PFSK-1 (cell line): ENCODE results near the gene IFI16.

Experiments
- FOXP2 ChIP-seq: optimal IDR thresholded peaks from 2 replicates; pipeline ENCODE3; 2011; ENCODE audit warnings: borderline replicate concordance, control low read depth, inconsistent platforms; ENCODE audit not compliant: insufficient read depth; ENCODE audit errors: extremely low read length, extremely low read depth
- POLR2AphosphoS5 ChIP-seq: IDR thresholded peaks from 2 replicates; pipeline ENCODE4 v1.6.1; 2012; ENCODE audit warnings: low read depth, mild to moderate bottlenecking, control low read depth, low read length, moderate library complexity
- SIN3A ChIP-seq: IDR thresholded peaks from 2 replicates; pipeline ENCODE4 v1.6.1; 2012; ENCODE audit warnings: mild to moderate bottlenecking, low read length, moderate library complexity, borderline replicate concordance; ENCODE audit not compliant: insufficient read depth
- TAF1 ChIP-seq: IDR thresholded peaks from 2 replicates; pipeline ENCODE4 v1.6.1; 2012; ENCODE audit warnings: low read length, control low read depth, borderline replicate concordance; ENCODE audit not compliant: insufficient read depth
- TF ChIP-seq, protein P1 (sequence below), 2 experiments: IDR thresholded peaks; 2 replicates each; pipeline versions ENCODE4 v1.6.1 to v1.8.0; 2011 to 2012; ENCODE audit warnings: low read depth in 2 of 2, low read length in 2 of 2, control low read depth in 1 of 2, inconsistent platforms in 1 of 2, mild to moderate bottlenecking in 1 of 2, moderate library complexity in 1 of 2; ENCODE audit not compliant: insufficient read depth in 1 of 2

Gene IFI16

DNA sequence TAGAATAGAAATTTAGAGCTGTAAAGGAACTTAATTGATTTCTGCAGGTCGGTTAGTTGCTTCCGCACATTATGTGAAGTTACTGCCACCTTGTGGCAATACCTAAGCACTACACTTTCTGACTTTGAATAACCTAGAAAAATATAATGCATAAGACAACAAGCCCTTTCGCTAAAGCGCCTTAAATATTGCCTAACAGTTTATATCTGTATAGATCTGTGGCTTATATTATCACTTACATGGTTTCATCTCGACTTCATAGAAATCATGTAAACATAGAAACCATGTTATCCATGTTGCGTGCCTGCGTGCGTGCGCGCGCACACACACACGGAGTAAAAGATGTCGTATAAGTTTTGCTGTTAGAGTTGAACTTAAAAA, 10.9 kb upstream of the IFI16 start:
- TF ChIP-seq FOXP2 (no peak), TAF1 (0 out of 2 replicates have a peak, but pooled peaks have one; percentile 21), POLR2AphosphoS5 (no peak), SIN3A (no peak)
- TF ChIP-seq, protein P1, sequence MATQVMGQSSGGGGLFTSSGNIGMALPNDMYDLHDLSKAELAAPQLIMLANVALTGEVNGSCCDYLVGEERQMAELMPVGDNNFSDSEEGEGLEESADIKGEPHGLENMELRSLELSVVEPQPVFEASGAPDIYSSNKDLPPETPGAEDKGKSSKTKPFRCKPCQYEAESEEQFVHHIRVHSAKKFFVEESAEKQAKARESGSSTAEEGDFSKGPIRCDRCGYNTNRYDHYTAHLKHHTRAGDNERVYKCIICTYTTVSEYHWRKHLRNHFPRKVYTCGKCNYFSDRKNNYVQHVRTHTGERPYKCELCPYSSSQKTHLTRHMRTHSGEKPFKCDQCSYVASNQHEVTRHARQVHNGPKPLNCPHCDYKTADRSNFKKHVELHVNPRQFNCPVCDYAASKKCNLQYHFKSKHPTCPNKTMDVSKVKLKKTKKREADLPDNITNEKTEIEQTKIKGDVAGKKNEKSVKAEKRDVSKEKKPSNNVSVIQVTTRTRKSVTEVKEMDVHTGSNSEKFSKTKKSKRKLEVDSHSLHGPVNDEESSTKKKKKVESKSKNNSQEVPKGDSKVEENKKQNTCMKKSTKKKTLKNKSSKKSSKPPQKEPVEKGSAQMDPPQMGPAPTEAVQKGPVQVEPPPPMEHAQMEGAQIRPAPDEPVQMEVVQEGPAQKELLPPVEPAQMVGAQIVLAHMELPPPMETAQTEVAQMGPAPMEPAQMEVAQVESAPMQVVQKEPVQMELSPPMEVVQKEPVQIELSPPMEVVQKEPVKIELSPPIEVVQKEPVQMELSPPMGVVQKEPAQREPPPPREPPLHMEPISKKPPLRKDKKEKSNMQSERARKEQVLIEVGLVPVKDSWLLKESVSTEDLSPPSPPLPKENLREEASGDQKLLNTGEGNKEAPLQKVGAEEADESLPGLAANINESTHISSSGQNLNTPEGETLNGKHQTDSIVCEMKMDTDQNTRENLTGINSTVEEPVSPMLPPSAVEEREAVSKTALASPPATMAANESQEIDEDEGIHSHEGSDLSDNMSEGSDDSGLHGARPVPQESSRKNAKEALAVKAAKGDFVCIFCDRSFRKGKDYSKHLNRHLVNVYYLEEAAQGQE (IDR thresholded peaks at IDR 0.05; ENCODE audit: insufficient read depth in 1 of 2, low read depth in 2 of 2, low read length in 2 of 2) = no peak

DNA sequence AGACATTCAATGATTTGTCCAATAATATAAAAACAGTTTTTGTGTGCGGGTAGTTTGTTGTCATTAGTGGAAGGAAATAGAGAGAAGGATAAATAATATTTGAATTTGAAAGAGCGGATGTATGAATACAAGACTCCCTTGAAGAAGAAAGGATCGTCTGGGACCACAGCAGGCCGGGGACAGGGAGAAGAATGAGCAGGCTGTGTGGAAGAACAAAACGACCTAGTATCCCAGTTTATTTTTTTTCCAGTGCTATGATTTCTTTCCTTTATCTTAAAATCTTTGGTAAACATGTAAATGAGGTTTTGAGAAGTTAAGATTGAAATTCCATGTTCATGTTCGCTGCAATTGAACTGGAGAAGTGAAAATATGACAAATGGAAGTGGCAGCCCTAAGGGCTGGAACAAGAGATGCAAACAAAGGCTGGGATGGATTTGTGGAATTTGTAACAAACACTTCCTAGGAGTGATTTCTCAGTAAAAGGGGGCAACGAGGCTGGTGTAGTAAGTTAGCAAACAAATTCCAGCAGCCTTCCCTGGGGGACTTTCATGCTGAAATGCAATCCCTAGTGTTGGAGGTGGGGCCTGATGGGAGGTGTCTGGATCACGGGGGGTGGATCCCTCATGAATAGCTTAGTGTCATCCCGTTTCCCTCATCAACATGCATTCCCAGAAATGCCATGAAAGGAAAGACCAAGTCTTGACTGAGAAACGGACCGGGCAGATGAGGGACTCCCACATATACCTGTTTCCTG, 10.2 kb upstream of the IFI16 start:
- TF ChIP-seq, protein P1 (IDR thresholded peaks at IDR 0.05; ENCODE audit: insufficient read depth in 1 of 2, low read depth in 2 of 2, low read length in 2 of 2) = no peak
- TF ChIP-seq TAF1 = peak; percentile 57; the same call in 1 of the 2 replicates
- TF ChIP-seq SIN3A = 0 out of 2 replicates have a peak, but pooled peaks have one; percentile 58
- TF ChIP-seq POLR2AphosphoS5 = peak; percentile 72
- TF ChIP-seq FOXP2 = peak; percentile 51

DNA sequence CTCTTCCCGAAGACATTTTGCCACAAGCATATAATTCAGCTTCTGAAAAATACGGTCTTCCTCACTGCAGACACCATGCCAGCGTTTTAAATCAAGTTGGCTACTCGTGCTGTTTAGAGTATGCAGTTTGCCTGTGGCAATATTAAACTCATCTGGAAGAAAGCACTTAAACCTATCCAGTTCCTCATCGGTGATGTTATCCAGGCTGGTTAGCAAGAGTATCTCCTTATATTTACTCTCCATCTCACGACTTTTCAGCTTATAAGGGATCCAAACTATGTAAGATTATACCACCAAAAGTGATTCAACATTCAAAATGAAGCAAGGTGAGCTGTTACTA, 9.7 kb upstream of the IFI16 start:
- TF ChIP-seq, protein P1 (IDR thresholded peaks at IDR 0.05; ENCODE audit: insufficient read depth in 1 of 2, low read depth in 2 of 2, low read length in 2 of 2) = no peak
- TF ChIP-seq FOXP2 = no peak
- TF ChIP-seq SIN3A = no peak
- no peak for TF ChIP-seq TAF1
- no peak for TF ChIP-seq POLR2AphosphoS5

DNA sequence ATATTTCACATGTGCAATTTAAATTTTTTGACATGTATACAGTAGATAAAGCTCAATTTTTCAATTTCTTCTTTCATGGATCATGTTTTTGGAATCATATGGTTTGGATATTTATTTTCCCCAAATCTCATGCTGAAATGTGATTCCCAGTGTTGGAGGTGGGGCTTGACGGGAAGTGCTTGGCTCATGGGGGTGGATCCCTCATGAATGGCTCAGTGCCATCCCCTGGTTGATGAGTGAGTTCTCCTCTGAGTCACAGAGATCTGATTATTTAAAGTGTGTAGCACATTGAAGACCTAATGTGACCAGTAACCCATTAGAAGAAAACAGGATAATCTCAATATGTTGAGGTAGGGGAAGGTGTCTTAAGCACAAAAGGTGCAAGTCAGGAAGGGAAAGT, 9.1 kb upstream of the IFI16 start:
- no peak for TF ChIP-seq FOXP2
- no peak for TF ChIP-seq TAF1
- peak; percentile 94; the same call in 1 of the 2 replicates for TF ChIP-seq SIN3A
- TF ChIP-seq, protein P1 (IDR thresholded peaks at IDR 0.05; ENCODE audit: insufficient read depth in 1 of 2, low read depth in 2 of 2, low read length in 2 of 2) = no peak
- TF ChIP-seq POLR2AphosphoS5 = peak; percentile 30; the same call in 1 of the 2 replicates
